ENCODE data around the gene ACADSB.

The ACADSB gene

DNA sequence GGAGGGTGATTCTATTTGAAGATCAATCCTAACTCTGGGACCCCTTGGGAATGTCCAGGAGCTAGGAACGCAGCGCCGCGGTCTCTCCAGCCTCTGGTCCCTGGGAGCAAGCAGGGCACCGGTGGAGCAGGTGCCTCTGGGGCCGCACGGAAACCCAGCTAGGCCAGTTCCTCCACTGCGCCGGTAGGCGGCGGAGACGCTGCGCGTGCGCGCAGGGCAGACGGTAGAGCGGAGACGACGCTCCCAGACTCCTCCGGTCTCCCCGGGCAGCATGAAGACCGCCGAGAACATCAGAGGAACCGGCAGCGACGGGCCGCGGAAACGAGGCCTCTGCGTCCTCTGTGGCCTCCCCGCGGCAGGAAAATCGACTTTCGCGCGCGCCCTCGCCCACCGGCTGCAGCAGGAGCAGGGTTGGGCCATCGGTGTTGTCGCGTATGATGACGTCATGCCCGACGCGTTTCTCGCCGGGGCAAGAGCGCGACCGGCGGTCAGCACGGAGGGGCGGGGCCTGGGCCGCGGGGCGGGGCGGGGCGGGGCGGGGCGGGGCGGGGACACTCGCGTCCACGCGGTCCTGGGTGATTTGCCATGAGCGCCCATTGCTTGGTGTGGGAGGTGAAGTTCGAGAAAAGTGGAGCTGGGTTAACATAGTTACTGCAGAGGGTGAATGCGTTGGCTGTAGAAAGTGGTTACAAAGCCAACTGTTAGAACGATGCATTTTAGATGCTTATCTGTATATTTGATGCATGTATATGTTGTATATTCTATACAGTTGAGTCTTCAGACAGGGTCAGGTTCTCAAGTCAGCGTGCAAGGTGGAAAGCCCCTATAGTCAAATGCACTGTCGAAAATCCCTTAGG lies 28.4 kb upstream of the ACADSB start, which contains the start of gene PSTK:
Gene PSTK (plus strand): TSS at position 193 of the 857 bp plus-strand sequence. CDS start 79 bp downstream, at position 272.
- peak within 1 kb of the TSS; percentile 85 for H3K4me2 ChIP-seq (ENCODE audit: low read depth, low read length)
- TF ChIP-seq, protein P1, sequence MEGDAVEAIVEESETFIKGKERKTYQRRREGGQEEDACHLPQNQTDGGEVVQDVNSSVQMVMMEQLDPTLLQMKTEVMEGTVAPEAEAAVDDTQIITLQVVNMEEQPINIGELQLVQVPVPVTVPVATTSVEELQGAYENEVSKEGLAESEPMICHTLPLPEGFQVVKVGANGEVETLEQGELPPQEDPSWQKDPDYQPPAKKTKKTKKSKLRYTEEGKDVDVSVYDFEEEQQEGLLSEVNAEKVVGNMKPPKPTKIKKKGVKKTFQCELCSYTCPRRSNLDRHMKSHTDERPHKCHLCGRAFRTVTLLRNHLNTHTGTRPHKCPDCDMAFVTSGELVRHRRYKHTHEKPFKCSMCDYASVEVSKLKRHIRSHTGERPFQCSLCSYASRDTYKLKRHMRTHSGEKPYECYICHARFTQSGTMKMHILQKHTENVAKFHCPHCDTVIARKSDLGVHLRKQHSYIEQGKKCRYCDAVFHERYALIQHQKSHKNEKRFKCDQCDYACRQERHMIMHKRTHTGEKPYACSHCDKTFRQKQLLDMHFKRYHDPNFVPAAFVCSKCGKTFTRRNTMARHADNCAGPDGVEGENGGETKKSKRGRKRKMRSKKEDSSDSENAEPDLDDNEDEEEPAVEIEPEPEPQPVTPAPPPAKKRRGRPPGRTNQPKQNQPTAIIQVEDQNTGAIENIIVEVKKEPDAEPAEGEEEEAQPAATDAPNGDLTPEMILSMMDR (IDR thresholded peaks at IDR 0.05; ENCODE audit: low read length): peak; percentile 83
- no peak for TF ChIP-seq EZH2phosphoT487 (IDR thresholded peaks at IDR 0.05; ENCODE audit: low read length)
- H3K4me1 ChIP-seq (ENCODE audit: low read length): peaks cover 7% of the 10 kb centered on the region; the same call in 1 of the 2 replicates
- no peaks in the 10 kb centered on the region for H3K27me3 ChIP-seq (replicated peaks; ENCODE audit: insufficient read depth, low read length)
- H3K79me2 ChIP-seq (ENCODE audit: low read length): no peaks in the 10 kb centered on the region
- peak; percentile 92 for DNase-seq
- no peaks in the 10 kb centered on the region for H3K9me3 ChIP-seq (replicated peaks; ENCODE audit: insufficient read depth, low read length)
- H2AFZ ChIP-seq (ENCODE audit: low read length): peak within 1 kb of the TSS; percentile 92
- H3K9me2 ChIP-seq (replicated peaks; ENCODE audit: insufficient read depth, low read length): no peaks in the 10 kb centered on the region
- H3K9ac ChIP-seq (ENCODE audit: low read length): peak within 1 kb of the TSS; percentile 94
- H3K36me3 ChIP-seq (replicated peaks; ENCODE audit: insufficient read depth, low read length): no peaks in the 10 kb centered on the region
- H3F3A ChIP-seq (ENCODE audit: insufficient read depth, low read length): 0 out of 2 replicates have a peak, but pooled peaks cover 3% of the 10 kb centered on the region
- peak within 1 kb of the TSS; percentile 88 for H3K27ac ChIP-seq (ENCODE audit: low read length)
- H4K20me1 ChIP-seq (ENCODE audit: insufficient read depth, low read length): no peaks in the 10 kb centered on the region
- H3K4me3 ChIP-seq (ENCODE audit: low read length): peak within 1 kb of the TSS; percentile 81

- peak overlapping the region; percentile 63 for H2AFZ ChIP-seq (ENCODE audit: low read length)
- peaks cover 7% of the 10 kb centered on the region; the same call in 1 of the 2 replicates for H3K4me1 ChIP-seq (ENCODE audit: low read length)
- H3K9me3 ChIP-seq (replicated peaks; ENCODE audit: insufficient read depth, low read length): no peaks in the 10 kb centered on the region
- H3K79me2 ChIP-seq (ENCODE audit: low read length): no peaks in the 10 kb centered on the region
- peak overlapping the region; percentile 32; the same call in 1 of the 2 replicates for H3K9ac ChIP-seq (ENCODE audit: low read length)
- DNase-seq: peak; percentile 46
- H3K4me2 ChIP-seq (ENCODE audit: low read depth, low read length): peak overlapping the region; percentile 82
- peak overlapping the region; percentile 68 for H3K4me3 ChIP-seq (ENCODE audit: low read length)
- H3K9me2 ChIP-seq (replicated peaks; ENCODE audit: insufficient read depth, low read length): no peaks in the 10 kb centered on the region
- 0 out of 2 replicates have a peak, but pooled peaks cover 3% of the 10 kb centered on the region for H3F3A ChIP-seq (ENCODE audit: insufficient read depth, low read length)
- H3K36me3 ChIP-seq (replicated peaks; ENCODE audit: insufficient read depth, low read length): no peaks in the 10 kb centered on the region
- no peak overlapping the region for H3K27ac ChIP-seq (ENCODE audit: low read length)
- H3K27me3 ChIP-seq (replicated peaks; ENCODE audit: insufficient read depth, low read length): no peaks in the 10 kb centered on the region
- no peaks in the 10 kb centered on the region for H4K20me1 ChIP-seq (ENCODE audit: insufficient read depth, low read length)
- TF ChIP-seq, protein P1 (IDR thresholded peaks at IDR 0.05; ENCODE audit: low read length): peak; percentile 50
- no peak for TF ChIP-seq EZH2 (optimal IDR thresholded peaks at IDR 0.05; ENCODE audit: low read depth, low read length)
Observed at GRCh38 chr10:122981066-122981464, 27.7 kb upstream of the ACADSB start.

DNA sequence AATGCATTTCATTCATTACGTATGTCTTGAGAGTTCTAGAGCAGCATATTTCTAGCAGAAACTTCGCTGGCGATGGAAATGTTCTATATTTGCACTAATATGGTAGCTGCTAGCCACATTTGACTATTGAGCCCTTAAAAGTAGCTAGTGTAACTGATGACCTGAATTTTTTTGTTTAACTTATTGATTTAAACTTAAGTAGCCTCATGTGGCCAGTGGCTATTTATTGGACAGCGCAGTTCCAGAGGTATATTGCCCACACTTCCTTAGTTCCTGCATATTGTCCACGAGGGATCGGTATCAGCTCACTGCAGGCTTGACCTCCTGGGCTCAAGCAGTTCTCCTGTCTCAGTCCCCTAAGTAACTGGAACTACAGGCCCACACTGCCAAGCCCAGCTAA lies 24.9 kb upstream of the ACADSB start:
- TF ChIP-seq EZH2phosphoT487 (IDR thresholded peaks at IDR 0.05; ENCODE audit: low read length): no peak
- no peak for TF ChIP-seq EZH2 (optimal IDR thresholded peaks at IDR 0.05; ENCODE audit: low read depth, low read length)
- TF ChIP-seq, protein P1 (IDR thresholded peaks at IDR 0.05; ENCODE audit: low read length): no peak
- H4K20me1 ChIP-seq (ENCODE audit: insufficient read depth, low read length): no peaks in the 10 kb centered on the region
- H3K79me2 ChIP-seq (ENCODE audit: low read length): no peaks in the 10 kb centered on the region
- no peak overlapping the region for H3K4me3 ChIP-seq (ENCODE audit: low read length)
- no peaks in the 10 kb centered on the region for H3K36me3 ChIP-seq (replicated peaks; ENCODE audit: insufficient read depth, low read length)
- H3K9me3 ChIP-seq (replicated peaks; ENCODE audit: insufficient read depth, low read length): no peaks in the 10 kb centered on the region
- no peak overlapping the region for H3K9ac ChIP-seq (ENCODE audit: low read length)
- H3K27ac ChIP-seq (ENCODE audit: low read length): no peak overlapping the region
- H2AFZ ChIP-seq (ENCODE audit: low read length): no peak overlapping the region
- no peaks in the 10 kb centered on the region for H3K9me2 ChIP-seq (replicated peaks; ENCODE audit: insufficient read depth, low read length)
- H3K4me2 ChIP-seq (ENCODE audit: low read depth, low read length): no peak overlapping the region
- 0 out of 2 replicates have a peak, but pooled peaks cover 3% of the 10 kb centered on the region for H3F3A ChIP-seq (ENCODE audit: insufficient read depth, low read length)
- H3K27me3 ChIP-seq (replicated peaks; ENCODE audit: insufficient read depth, low read length): no peaks in the 10 kb centered on the region
- H3K4me1 ChIP-seq (ENCODE audit: low read length): peaks cover 7% of the 10 kb centered on the region; the same call in 1 of the 2 replicates
- no peak for DNase-seq
